SK-N-SH (cell line): ENCODE results near the gene PDE6A. TPM values are rescaled to one million over a fixed set of nuclear protein-coding genes. Genes with fewer than 3 reads are reported as not detected.

Experiments used
- CTCF ChIA-PET: fragments of 300-600, 350-600 bp; formaldehyde crosslinking; extraction: SDS; loops from one replicate; lab custom pipeline; 2021; lab: Yijun Ruan, JAX
- POLR2A ChIA-PET: fragments of 350-600 bp; sonication (Branson Sonifier 250); formaldehyde crosslinking; extraction: SDS; loops from one replicate; lab custom pipeline; 2020; ENCODE audit warnings: antibody characterized with exemption, inconsistent platforms; lab: Yijun Ruan, JAX
- DNase-seq: peaks from one replicate; pipeline ENCODE4 v3.0.0; 2012
- H2AFZ ChIP-seq: fragments of 200-600 bp; sonication (generic); 2 replicates; pipeline ENCODE4 v1.8.1; 2016; ENCODE audit warnings: antibody characterized with exemption, mild to moderate bottlenecking, low read depth
- H3F3A ChIP-seq: fragments of 200-600 bp; sonication (generic); replicated peaks from 2 replicates; pipeline ENCODE3; 2016; ENCODE audit warnings: antibody characterized with exemption, mild to moderate bottlenecking; ENCODE audit not compliant: insufficient read depth
- H3K27ac ChIP-seq, 2 experiments: fragments of 200-500 bp in 1 of 2; fragments of 200-600 bp in 1 of 2; sonication (Bioruptor generic) in 1 of 2; sonication (generic), shearing (Covaris generic) in 1 of 2; 2 replicates each; pipeline versions ENCODE4 v1.5.1 to v1.6.1; 2014 to 2016; ENCODE audit warnings: low read depth in 2 of 2, inconsistent platforms in 1 of 2, low read length in 1 of 2, mild to moderate bottlenecking in 1 of 2, mixed read lengths in 1 of 2
- H3K27me3 ChIP-seq: fragments of 200-600 bp; sonication (generic), shearing (Covaris generic); 2 replicates; pipeline ENCODE4 v1.6.1; 2016; ENCODE audit warnings: mixed run types; ENCODE audit not compliant: insufficient read depth
- H3K36me3 ChIP-seq, 2 experiments: fragments of 200-500 bp in 1 of 2; fragments of 200-600 bp in 1 of 2; sonication (Bioruptor generic) in 1 of 2; sonication (generic) in 1 of 2; replicated peaks in 1 of 2; 2 replicates each; pipeline versions ENCODE3 to v1.5.1; 2014 to 2016; ENCODE audit warnings: low read length in 1 of 2, mild to moderate bottlenecking in 1 of 2; ENCODE audit not compliant: insufficient read depth in 2 of 2, control insufficient read depth in 1 of 2
- H3K4me1 ChIP-seq, 2 experiments: fragments of 200-500 bp in 1 of 2; fragments of 200-600 bp in 1 of 2; sonication (Bioruptor generic) in 1 of 2; sonication (generic), shearing (Covaris generic) in 1 of 2; 2 replicates each; pipeline versions ENCODE4 v1.5.1 to v1.6.1; 2014 to 2016; ENCODE audit warnings: low read depth in 1 of 2, low read length in 1 of 2, mixed run types in 1 of 2; ENCODE audit not compliant: insufficient read depth in 2 of 2, control insufficient read depth in 1 of 2
- H3K4me2 ChIP-seq: fragments of 200-600 bp; sonication (generic), shearing (Covaris generic); 2 replicates; pipeline ENCODE4 v1.6.1; 2017; ENCODE audit warnings: mixed run types
- H3K4me3 ChIP-seq, 2 experiments: fragments of 200-500 bp in 1 of 2; fragments of 200-600 bp in 1 of 2; sonication (Bioruptor generic) in 1 of 2; sonication (generic), shearing (Covaris generic) in 1 of 2; 2 replicates each; pipeline versions ENCODE4 v1.5.1 to v1.8.1; 2014 to 2016; ENCODE audit warnings: low read depth in 2 of 2, inconsistent platforms in 1 of 2, low read length in 1 of 2, mild to moderate bottlenecking in 1 of 2, mixed read lengths in 1 of 2, moderate library complexity in 1 of 2
- H3K79me2 ChIP-seq: fragments of 200-600 bp; sonication (generic); 2 replicates; pipeline ENCODE4 v1.8.1; 2017; ENCODE audit warnings: mild to moderate bottlenecking; ENCODE audit not compliant: insufficient read depth
- H3K9ac ChIP-seq: fragments of 200-600 bp; sonication (generic); 2 replicates; pipeline ENCODE4 v1.6.1; 2017; ENCODE audit warnings: mixed run types
- H3K9me2 ChIP-seq: fragments of 200-600 bp; sonication (generic); 2 replicates; pipeline ENCODE4 v1.6.1; 2017; ENCODE audit warnings: mixed run types
- H3K9me3 ChIP-seq: fragments of 200-600 bp; sonication (generic); 2 replicates; pipeline ENCODE4 v1.6.1; 2017; ENCODE audit warnings: mixed run types, mild to moderate bottlenecking, moderate library complexity
- H4K20me1 ChIP-seq: fragments of 200-600 bp; sonication (generic); 2 replicates; pipeline ENCODE4 v1.6.1; 2017; ENCODE audit warnings: mild to moderate bottlenecking, mixed run types; ENCODE audit not compliant: insufficient read depth
- CHD2 ChIP-seq: fragments of 150-350 bp; IDR thresholded peaks from 2 replicates; pipeline ENCODE4 v1.6.1; 2018; ENCODE audit warnings: low read length; ENCODE audit not compliant: partially characterized antibody
- CTCF ChIP-seq: fragments of 200-600 bp; sonication (generic); IDR thresholded peaks from 2 replicates; pipeline ENCODE4 v1.6.1; 2017; ENCODE audit warnings: antibody characterized with exemption, mild to moderate bottlenecking, moderate library complexity
- ELF1 ChIP-seq: IDR thresholded peaks from 2 replicates; pipeline ENCODE4 v1.4.0; 2012
- EZH2phosphoT487 ChIP-seq: fragments of 200-600 bp; sonication (generic); IDR thresholded peaks from 2 replicates; pipeline ENCODE4 v1.6.1; 2017; ENCODE audit warnings: low read depth, mixed run types, mild to moderate bottlenecking, antibody characterized with exemption, moderate library complexity, borderline replicate concordance
- FOXM1 ChIP-seq: IDR thresholded peaks from 2 replicates; pipeline ENCODE4 v1.4.0; 2012; ENCODE audit warnings: low read depth, mild to moderate bottlenecking
- GABPA ChIP-seq: IDR thresholded peaks from 2 replicates; pipeline ENCODE4 v1.4.0; 2012; ENCODE audit warnings: low read depth, mild to moderate bottlenecking
- GATA2 ChIP-seq: sonication (generic); formaldehyde crosslinking; IDR thresholded peaks from 2 replicates; pipeline ENCODE4 v1.5.0; 2020; ENCODE audit warnings: mild to moderate bottlenecking, missing genetic modification reagents
- MXI1 ChIP-seq: IDR thresholded peaks from 2 replicates; pipeline ENCODE4 v1.6.1; 2012; ENCODE audit warnings: mild to moderate bottlenecking, low read depth, low read length, improper control_type of control experiment
- NRF1 ChIP-seq: IDR thresholded peaks from 2 replicates; pipeline ENCODE4 v1.6.1; 2012; ENCODE audit warnings: low read depth, mild to moderate bottlenecking, low read length
- POLR2AphosphoS5 ChIP-seq: IDR thresholded peaks from 2 replicates; pipeline ENCODE4 v1.6.1; 2012; ENCODE audit warnings: low read depth, low read length
- RAD21 ChIP-seq: IDR thresholded peaks from 2 replicates; pipeline ENCODE4 v1.6.1; 2012; ENCODE audit warnings: mild to moderate bottlenecking, low read length
- RCOR1 ChIP-seq: fragments of 150-350 bp; IDR thresholded peaks from 2 replicates; pipeline ENCODE4 v1.6.1; 2017; ENCODE audit warnings: antibody characterized with exemption, low read length
- SIN3A ChIP-seq: IDR thresholded peaks from 2 replicates; pipeline ENCODE4 v1.6.1; 2012; ENCODE audit warnings: low read depth, mild to moderate bottlenecking, low read length, moderate library complexity, borderline replicate concordance
- TEAD4 ChIP-seq: IDR thresholded peaks from 2 replicates; pipeline ENCODE4 v1.4.0; 2012; ENCODE audit warnings: mild to moderate bottlenecking, borderline replicate concordance; ENCODE audit not compliant: insufficient read depth
- YY1 ChIP-seq: IDR thresholded peaks from 2 replicates; pipeline ENCODE4 v1.4.0; 2012; ENCODE audit warnings: low read depth, mild to moderate bottlenecking
- WGBS: methylation state at CpG from one replicate; pipeline ENCODE4 v1.1.6; 2017; ENCODE audit warnings: low lambda C conversion rate; 5-methylcytosine and 5-hydroxymethylcytosine counted together
- polyA plus RNA-seq, 3 experiments: library from polyadenylated mRNA; depleted of rRNA; stranded (reverse); fragments of >200 nt; gene quantifications; 2 replicates each; pipeline ENCODE4 v1.2.3, GENCODE V29; 2012
- TF ChIP-seq, protein P1 (sequence below): fragments of 150-350 bp; IDR thresholded peaks from 2 replicates; pipeline ENCODE4 v1.6.1; 2017; ENCODE audit warnings: antibody characterized with exemption, low read length, low read depth, borderline replicate concordance
- TF ChIP-seq, protein P2 (sequence below): IDR thresholded peaks from 2 replicates; pipeline ENCODE4; 2012
- TF ChIP-seq, protein P3 (sequence below): IDR thresholded peaks from 2 replicates; pipeline ENCODE4 v1.4.0; 2012; ENCODE audit warnings: low read depth
- TF ChIP-seq, protein P4 (sequence below): fragments of 150-350 bp; IDR thresholded peaks from 2 replicates; pipeline ENCODE4 v1.6.1; 2016; ENCODE audit warnings: mild to moderate bottlenecking, low read depth, low read length
- TF ChIP-seq, protein P5 (sequence below): IDR thresholded peaks from 2 replicates; pipeline ENCODE4 v1.4.0; 2012; ENCODE audit warnings: low read depth, borderline replicate concordance

Gene PDE6A
- polyA plus RNA-seq, 1 of the 3 experiments (the other 2 are of a cell fraction) = 0.05 TPM

DNA sequence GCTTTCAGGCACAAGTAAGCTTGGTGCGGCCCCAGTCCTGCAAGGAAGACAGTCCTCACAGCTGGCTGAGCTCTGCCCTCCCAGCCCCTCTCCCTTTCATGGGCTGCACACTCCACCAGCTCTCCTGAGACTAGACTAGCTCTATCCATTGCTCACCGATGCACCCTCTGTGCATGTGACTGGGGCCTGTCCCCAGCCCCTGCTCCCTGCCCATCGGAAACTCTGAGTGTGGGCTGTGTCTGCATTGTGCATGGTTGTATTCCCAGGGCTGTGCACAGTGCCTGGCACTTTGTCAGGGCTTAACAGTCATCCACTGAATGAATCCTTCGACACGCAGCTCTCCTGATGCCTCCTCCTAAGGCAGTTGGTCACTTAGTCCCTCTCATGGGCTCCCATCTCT is 122.3 kb downstream of the PDE6A start (continued):
- TF ChIP-seq TEAD4 (no peak), RCOR1 (no peak)

GRCh38 chr5:149820536-149821510 is 123.8 kb downstream of the PDE6A start:
- Histone ChIP-seq H3K4me3 (no peak overlapping the region), H3K4me2 (no peak overlapping the region), H3K4me1 (no peaks in the 10 kb centered on the region; a peak in 1 of 4 replicates), H3F3A (no peaks in the 10 kb centered on the region), H4K20me1 (no peaks in the 10 kb centered on the region), H3K79me2 (no peaks in the 10 kb centered on the region)
- POLR2A ChIA-PET = no interaction called here
- 94% methylated on average over 16 of the region's 17 CpGs for WGBS
- TF ChIP-seq POLR2AphosphoS5 (no peak), RAD21 (no peak), NRF1 (no peak), ELF1 (no peak), CHD2 (no peak), CTCF (no peak), MXI1 (no peak), EZH2phosphoT487 (no peak), GATA2 (CRISPR knock-in tag) (no peak), FOXM1 (no peak), GABPA (no peak), YY1 (no peak), SIN3A (no peak)
- TF ChIP-seq, protein P1, sequence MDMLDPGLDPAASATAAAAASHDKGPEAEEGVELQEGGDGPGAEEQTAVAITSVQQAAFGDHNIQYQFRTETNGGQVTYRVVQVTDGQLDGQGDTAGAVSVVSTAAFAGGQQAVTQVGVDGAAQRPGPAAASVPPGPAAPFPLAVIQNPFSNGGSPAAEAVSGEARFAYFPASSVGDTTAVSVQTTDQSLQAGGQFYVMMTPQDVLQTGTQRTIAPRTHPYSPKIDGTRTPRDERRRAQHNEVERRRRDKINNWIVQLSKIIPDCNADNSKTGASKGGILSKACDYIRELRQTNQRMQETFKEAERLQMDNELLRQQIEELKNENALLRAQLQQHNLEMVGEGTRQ = no peak
- TF ChIP-seq, protein P2, sequence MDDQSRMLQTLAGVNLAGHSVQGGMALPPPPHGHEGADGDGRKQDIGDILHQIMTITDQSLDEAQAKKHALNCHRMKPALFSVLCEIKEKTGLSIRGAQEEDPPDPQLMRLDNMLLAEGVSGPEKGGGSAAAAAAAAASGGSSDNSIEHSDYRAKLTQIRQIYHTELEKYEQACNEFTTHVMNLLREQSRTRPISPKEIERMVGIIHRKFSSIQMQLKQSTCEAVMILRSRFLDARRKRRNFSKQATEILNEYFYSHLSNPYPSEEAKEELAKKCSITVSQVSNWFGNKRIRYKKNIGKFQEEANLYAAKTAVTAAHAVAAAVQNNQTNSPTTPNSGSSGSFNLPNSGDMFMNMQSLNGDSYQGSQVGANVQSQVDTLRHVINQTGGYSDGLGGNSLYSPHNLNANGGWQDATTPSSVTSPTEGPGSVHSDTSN = no peak
- TF ChIP-seq, protein P3, sequence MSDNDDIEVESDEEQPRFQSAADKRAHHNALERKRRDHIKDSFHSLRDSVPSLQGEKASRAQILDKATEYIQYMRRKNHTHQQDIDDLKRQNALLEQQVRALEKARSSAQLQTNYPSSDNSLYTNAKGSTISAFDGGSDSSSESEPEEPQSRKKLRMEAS = no peak
- TF ChIP-seq, protein P4, sequence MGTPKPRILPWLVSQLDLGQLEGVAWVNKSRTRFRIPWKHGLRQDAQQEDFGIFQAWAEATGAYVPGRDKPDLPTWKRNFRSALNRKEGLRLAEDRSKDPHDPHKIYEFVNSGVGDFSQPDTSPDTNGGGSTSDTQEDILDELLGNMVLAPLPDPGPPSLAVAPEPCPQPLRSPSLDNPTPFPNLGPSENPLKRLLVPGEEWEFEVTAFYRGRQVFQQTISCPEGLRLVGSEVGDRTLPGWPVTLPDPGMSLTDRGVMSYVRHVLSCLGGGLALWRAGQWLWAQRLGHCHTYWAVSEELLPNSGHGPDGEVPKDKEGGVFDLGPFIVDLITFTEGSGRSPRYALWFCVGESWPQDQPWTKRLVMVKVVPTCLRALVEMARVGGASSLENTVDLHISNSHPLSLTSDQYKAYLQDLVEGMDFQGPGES = no peak
- TF ChIP-seq, protein P5, sequence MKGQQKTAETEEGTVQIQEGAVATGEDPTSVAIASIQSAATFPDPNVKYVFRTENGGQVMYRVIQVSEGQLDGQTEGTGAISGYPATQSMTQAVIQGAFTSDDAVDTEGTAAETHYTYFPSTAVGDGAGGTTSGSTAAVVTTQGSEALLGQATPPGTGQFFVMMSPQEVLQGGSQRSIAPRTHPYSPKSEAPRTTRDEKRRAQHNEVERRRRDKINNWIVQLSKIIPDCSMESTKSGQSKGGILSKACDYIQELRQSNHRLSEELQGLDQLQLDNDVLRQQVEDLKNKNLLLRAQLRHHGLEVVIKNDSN = no peak
- TF ChIP-seq, all 33 proteins: peak for 0
- CTCF ChIA-PET = interaction anchor here (1.0 to 32.2 kb wide), 7 partner anchors 7 to 182 kb away, joined by 4 to 730 read pairs (median 8); no protein-coding TSS in a partner anchor
- Histone ChIP-seq H3K36me3 (no peaks in the 10 kb centered on the region), H2AFZ (no peak overlapping the region), H3K9ac (no peak overlapping the region), H3K9me2 (no peaks in the 10 kb centered on the region), H3K27me3 (no peaks in the 10 kb centered on the region), H3K27ac (no peak overlapping the region; a peak in 1 of 4 replicates), H3K9me3 (no peaks in the 10 kb centered on the region)
- DNase-seq = no peak
